Measurements from ENCODE around the gene TBCD. TPM values are rescaled to one million over a fixed set of nuclear protein-coding genes. Genes with fewer than 3 reads are reported as not detected.

Gene TBCD
- polyA plus RNA-seq, 2 of the 4 experiments (the other 2 are of a cell fraction): 33.5 to 49.1 TPM

DNA sequence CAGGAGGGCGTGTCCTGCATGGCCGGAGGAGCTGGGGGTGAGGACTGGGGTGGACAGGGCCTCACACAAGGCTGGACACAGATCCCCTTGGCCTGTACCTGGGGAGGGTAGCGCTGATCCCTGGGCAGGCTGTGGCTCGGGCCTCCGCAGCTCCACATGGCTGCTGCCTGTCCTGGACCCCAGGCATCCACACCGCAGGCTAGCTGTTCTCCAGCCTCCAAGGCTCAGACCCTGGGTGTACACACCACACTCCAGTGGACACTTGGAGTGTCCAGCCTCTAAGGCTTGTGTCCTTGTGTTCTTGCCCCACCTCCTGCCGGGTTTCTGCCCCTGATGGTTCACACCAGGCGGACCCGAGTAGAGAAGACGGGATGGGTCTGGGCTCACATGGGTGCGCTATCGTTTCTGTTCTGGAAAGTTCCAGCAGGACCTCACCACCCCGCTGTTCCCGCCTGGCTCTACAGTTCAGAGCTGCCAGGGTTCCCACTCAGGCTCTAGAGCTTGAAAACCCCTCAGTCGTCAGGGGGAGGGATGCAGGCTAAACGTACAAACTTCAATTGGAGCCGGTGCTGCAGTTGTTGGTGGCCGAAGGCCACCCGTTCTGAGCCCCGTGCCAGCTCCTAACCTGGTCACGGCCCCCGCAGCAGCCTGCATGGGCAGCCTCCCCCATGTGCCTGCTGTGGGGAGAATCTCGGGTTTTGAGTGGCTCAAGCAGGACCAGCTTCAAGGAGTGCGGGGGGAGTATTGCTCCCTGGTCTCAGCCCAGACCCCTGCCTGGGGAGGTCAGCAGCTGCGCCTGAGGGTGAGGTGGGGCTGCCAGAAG is 42.0 kb upstream of the TBCD start (continued):
- TF ChIP-seq TP53 (CRISPR knock-in tag; IDR thresholded peaks at IDR 0.05) (no peak), RNF2 (IDR thresholded peaks at IDR 0.05; ENCODE audit: borderline replicate concordance, low read depth) (no peak), ZFP36 (IDR thresholded peaks at IDR 0.05; ENCODE audit: borderline replicate concordance, partially characterized antibody) (no peak)

DNA sequence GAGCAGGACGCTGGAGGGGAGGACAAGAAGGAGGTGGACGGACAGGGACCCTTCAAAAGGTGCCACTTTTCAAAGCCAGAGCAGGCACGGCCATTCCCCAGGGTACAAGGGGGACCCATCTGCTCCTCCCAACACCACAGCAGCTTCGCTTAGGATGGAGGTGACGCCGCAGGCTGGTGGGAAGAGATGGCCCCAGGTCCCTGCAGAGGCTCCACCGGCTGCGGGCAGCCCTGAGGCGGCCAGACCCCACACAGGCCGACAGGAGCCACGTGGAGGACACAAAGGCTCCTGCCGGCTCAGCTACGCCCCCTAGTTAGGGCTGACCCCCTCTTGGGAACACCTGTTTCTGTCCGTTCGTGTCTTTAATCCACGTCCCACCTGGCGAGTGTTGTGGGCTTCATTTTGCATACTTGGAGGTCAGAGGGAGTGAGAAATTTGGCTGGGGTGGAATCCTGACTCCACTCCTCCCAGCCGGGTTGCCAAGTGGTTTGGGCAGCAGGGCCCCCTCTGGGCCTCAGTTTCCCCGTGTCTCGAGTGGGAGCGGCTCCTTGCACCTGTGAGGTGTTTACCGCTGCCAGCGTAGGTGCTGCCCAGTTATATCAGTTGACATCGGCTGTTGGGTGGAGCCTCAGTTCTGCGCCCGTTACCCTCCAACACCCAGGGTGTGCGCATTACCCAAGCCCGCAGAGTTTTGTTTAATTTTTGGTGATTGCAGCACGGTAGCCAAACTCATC is 41.2 kb upstream of the TBCD start:
- no peak for FAIRE-seq
- no peak for TF ChIP-seq NFE2L2 (conservative IDR thresholded peaks at IDR 0.05; ENCODE audit: low read length)
- TF ChIP-seq, protein P1, sequence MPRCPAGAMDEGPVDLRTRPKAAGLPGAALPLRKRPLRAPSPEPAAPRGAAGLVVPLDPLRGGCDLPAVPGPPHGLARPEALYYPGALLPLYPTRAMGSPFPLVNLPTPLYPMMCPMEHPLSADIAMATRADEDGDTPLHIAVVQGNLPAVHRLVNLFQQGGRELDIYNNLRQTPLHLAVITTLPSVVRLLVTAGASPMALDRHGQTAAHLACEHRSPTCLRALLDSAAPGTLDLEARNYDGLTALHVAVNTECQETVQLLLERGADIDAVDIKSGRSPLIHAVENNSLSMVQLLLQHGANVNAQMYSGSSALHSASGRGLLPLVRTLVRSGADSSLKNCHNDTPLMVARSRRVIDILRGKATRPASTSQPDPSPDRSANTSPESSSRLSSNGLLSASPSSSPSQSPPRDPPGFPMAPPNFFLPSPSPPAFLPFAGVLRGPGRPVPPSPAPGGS (IDR thresholded peaks at IDR 0.05): no peak
- TF ChIP-seq, protein P2, sequence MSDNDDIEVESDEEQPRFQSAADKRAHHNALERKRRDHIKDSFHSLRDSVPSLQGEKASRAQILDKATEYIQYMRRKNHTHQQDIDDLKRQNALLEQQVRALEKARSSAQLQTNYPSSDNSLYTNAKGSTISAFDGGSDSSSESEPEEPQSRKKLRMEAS (IDR thresholded peaks at IDR 0.05): peak; percentile 34; the same call in 1 of the 2 replicates
- no peak for TF ChIP-seq FOSB (CRISPR knock-in tag; IDR thresholded peaks at IDR 0.05)
- TF ChIP-seq, protein P3, sequence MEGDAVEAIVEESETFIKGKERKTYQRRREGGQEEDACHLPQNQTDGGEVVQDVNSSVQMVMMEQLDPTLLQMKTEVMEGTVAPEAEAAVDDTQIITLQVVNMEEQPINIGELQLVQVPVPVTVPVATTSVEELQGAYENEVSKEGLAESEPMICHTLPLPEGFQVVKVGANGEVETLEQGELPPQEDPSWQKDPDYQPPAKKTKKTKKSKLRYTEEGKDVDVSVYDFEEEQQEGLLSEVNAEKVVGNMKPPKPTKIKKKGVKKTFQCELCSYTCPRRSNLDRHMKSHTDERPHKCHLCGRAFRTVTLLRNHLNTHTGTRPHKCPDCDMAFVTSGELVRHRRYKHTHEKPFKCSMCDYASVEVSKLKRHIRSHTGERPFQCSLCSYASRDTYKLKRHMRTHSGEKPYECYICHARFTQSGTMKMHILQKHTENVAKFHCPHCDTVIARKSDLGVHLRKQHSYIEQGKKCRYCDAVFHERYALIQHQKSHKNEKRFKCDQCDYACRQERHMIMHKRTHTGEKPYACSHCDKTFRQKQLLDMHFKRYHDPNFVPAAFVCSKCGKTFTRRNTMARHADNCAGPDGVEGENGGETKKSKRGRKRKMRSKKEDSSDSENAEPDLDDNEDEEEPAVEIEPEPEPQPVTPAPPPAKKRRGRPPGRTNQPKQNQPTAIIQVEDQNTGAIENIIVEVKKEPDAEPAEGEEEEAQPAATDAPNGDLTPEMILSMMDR (IDR thresholded peaks at IDR 0.05): peak; percentile 13; the same call in 1 of the 3 replicates
- TF ChIP-seq HOXA7 (CRISPR knock-in tag; IDR thresholded peaks at IDR 0.05): no peak
- ChIA-PET POLR2A (no interaction called here), CTCF (interaction anchor here (0.9 to 2.2 kb wide), 7 partner anchors 14 to 66 kb away, joined by 3 to 15 read pairs (median 4); no protein-coding TSS in a partner anchor)
- peaks cover 7% of the 10 kb centered on the region for H3K4me1 ChIP-seq
- 73% methylated on average over 28 of the region's 29 CpGs for WGBS (ENCODE audit: missing lambda C conversion rate)
- no peaks in the 10 kb centered on the region for H3K9me3 ChIP-seq
- H3K4me2 ChIP-seq: no peak overlapping the region
- H3K27ac ChIP-seq: no peak overlapping the region
- no peak overlapping the region for H3K4me3 ChIP-seq
- no peak for DNase-seq (ENCODE audit: low read depth in 1 of 2, low spot score in 1 of 2)
- no peak for ATAC-seq

DNA sequence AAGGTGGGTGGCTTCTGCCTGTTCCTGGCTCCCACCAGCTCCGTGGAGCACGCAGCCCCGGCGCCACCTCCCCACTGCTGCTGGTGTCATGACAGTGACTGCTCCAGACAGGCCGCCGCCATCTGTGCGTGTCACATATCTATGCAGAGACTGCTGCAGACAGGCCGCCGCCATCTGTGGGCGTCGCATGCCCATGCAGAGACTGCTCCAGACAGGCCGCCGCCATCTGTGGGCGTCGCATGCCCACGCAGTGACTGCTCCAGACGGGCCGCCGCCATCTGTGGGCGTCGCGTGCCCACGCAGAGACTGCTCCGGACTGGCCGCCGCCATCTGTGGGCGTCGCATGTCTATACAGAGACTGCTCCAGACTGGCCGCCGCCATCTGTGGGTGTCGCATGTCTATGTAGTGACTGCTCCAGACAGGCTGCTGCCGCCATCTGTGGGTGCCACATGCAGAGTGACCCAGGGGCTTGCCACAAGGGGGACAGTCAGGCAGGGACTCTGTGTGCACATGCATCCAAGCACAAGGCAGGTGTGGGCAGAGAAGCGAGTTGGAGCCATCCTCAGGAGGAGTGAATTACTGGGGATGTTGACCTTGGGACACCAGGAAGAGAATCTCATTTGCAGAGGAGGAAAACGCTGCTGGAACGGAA is 38.7 kb upstream of the TBCD start:
- CTCF ChIA-PET: interaction anchor here (1.2 to 2.2 kb wide), 4 partner anchors 44 to 63 kb away, joined by 3 to 15 read pairs (median 5); no protein-coding TSS in a partner anchor
- WGBS (ENCODE audit: missing lambda C conversion rate): 86% methylated on average over 18 of the region's 35 CpGs
- no peak for FAIRE-seq

More for the DNA sequence above, 38.7 kb upstream of the TBCD start:
- DNase-seq (ENCODE audit: low read depth in 1 of 2, low spot score in 1 of 2) (no peak), ATAC-seq (no peak)
- TF ChIP-seq MAZ (IDR thresholded peaks at IDR 0.05; ENCODE audit: borderline replicate concordance, low read depth, low read length): no peak
- no peak for TF ChIP-seq FOXS1 (CRISPR knock-in tag; IDR thresholded peaks at IDR 0.05)
- TF ChIP-seq ZNF302 (CRISPR knock-in tag; IDR thresholded peaks at IDR 0.05): no peak
- no peak for TF ChIP-seq HDAC2 (IDR thresholded peaks at IDR 0.05)
- TF ChIP-seq, protein P4, sequence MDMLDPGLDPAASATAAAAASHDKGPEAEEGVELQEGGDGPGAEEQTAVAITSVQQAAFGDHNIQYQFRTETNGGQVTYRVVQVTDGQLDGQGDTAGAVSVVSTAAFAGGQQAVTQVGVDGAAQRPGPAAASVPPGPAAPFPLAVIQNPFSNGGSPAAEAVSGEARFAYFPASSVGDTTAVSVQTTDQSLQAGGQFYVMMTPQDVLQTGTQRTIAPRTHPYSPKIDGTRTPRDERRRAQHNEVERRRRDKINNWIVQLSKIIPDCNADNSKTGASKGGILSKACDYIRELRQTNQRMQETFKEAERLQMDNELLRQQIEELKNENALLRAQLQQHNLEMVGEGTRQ (IDR thresholded peaks at IDR 0.05): no peak
- no peak for TF ChIP-seq SMC3 (IDR thresholded peaks at IDR 0.05)
- no peak for TF ChIP-seq BHLHE40 (IDR thresholded peaks at IDR 0.05; ENCODE audit: low read depth, low read length)
- TF ChIP-seq TP53 (CRISPR knock-in tag; IDR thresholded peaks at IDR 0.05): no peak
- no peak for TF ChIP-seq NPAS2 (CRISPR knock-in tag; IDR thresholded peaks at IDR 0.05; ENCODE audit: borderline replicate concordance)
- TF ChIP-seq PHF8 (IDR thresholded peaks at IDR 0.05; ENCODE audit: borderline replicate concordance, low read depth): no peak
- TF ChIP-seq, protein P1 (IDR thresholded peaks at IDR 0.05): no peak
- no peak for TF ChIP-seq RARB (CRISPR knock-in tag; IDR thresholded peaks at IDR 0.05)
- no peak for TF ChIP-seq CHD4 (IDR thresholded peaks at IDR 0.05; ENCODE audit: borderline replicate concordance)
- TF ChIP-seq, protein P5, sequence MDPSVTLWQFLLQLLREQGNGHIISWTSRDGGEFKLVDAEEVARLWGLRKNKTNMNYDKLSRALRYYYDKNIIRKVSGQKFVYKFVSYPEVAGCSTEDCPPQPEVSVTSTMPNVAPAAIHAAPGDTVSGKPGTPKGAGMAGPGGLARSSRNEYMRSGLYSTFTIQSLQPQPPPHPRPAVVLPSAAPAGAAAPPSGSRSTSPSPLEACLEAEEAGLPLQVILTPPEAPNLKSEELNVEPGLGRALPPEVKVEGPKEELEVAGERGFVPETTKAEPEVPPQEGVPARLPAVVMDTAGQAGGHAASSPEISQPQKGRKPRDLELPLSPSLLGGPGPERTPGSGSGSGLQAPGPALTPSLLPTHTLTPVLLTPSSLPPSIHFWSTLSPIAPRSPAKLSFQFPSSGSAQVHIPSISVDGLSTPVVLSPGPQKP (IDR thresholded peaks at IDR 0.05; ENCODE audit: low read depth, low read length): no peak
- no peak for TF ChIP-seq MYC (IDR thresholded peaks at IDR 0.05; ENCODE audit: borderline replicate concordance, low read length)
- Histone ChIP-seq H3K4me2 (no peak overlapping the region), H3K4me3 (no peak overlapping the region), H3K9me3 (no peaks in the 10 kb centered on the region), H3K27ac (no peak overlapping the region), H3K4me1 (peaks cover 15% of the 10 kb centered on the region)
- POLR2A ChIA-PET: no interaction called here
